Bone marrow (tissue), 2 donors: ENCODE data around the gene ACTR6.

ENCODE experiments used
- DNase-seq, 2 donors: peaks; one replicate each; lab custom pipeline; 2025; lab: John Stamatoyannopoulos, UW

The ACTR6 gene

DNA sequence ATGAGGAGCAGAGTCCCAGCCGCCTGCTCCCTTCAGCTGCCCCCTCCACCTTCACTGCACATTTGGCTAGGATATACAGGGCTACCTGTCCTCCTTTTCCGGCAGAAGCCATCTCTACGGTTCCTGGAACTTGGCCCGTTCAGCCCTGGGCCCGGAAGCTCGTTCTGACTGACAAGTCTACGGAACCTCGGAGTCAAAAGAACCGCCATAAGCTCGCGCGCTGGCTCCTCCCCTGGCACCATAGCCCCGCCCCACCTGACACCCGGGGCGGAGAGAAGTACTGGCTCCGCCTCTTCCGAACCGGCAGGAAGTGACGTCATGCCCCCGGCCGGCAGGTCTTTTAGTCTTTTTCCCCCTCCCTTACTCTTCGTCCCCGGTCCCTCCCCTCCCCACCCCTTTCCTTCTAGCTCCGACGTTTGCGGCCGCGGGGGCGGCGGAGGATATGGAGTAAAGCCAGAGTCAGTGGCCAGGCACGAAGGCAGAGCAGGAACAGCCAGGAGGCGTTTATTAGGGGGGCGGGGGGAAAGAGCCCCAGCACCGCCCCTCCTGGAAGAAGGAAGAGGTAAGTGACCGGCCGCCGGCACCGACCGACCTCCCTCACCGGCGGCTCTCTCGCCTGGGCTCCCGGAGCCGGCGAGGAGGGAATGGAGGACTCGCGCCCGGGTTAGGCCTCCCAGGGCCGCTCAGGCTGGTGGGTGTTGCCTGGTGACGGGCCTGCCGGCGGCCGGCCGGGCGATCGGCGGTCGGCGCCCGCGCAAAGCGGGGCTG lies 66.4 kb downstream of the ACTR6 start, which contains the start of the genes DEPDC4 and SCYL2:
Gene DEPDC4 (minus strand): TSS at position 245 of the 768 bp plus-strand sequence. CDS start 3 bp downstream, at position 242.
Gene SCYL2 (plus strand): TSS at position 343 of the 768 bp plus-strand sequence. CDS start 15,794 bp downstream, outside the sequence.
- peak; percentile 92 to 94 for DNase-seq

DNA sequence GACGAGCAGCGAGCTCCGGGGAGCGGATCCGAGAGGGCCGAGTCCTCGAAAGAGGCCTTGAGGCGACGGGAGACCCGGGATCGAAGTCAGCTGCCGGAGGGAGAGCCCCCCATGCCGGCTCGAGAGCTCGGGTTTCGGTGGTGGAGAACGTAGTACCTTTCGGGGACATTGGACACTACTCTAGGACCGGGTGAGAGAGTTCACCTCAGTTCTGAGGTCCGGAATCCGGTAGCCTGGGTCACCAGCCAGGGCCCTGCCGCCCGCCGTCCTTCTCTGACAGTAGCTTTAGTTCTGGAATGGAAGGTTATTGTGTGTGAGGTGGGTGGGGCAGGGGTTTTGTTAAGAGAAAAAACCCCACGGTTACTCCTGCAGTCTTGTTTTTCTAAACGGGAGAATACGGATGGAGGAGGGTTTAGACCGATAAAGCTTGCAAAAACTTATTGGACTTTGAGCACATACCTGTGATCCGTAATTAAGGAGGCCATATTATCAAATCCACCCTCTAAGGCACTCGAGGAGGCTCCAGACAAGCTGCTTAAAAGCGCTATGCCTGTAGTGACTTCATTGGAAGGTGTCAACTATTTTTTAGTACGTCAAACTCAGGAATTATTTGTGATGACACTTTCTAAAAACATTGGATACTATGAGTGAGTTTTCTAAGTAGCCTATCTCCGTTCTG lies 67.1 kb downstream of the ACTR6 start:
- DNase-seq, result peak in 1 of 2 donors; percentile 55

DNA sequence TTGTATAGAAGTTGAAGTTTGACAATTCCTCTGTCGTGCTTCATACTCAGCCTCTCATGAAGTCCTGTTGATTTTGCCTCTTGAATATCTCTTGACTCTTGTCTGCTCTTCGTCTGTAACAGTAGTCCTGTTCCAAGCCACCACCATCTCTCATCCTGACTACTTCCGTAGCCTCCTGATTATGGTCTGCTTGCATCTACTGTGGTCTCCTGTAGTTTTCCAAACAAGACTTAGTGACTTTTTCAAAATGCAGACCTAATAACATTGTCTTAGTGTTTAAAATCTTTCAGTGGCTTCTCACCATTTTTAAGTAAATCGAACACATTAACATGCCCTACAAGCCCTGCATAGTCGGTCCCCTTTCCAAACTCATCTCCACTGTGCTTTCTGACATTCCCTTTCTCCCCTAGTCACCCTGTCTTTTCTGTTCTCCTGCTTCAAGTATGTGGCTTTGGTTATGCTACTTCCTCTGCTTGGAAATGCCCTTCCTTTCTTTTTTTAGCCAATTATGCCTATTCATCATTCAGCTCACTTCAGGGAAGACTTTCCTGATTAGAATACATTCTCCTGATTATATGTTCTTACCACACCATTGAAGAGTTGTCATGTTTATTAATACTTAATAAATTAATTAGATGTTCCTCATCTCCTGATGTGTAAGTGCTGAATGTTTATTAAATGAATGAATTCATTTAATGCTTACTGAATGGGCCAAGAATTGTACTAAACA lies 68.4 kb downstream of the ACTR6 start:
- DNase-seq, result peak in 1 of 2 donors; percentile 3

DNA sequence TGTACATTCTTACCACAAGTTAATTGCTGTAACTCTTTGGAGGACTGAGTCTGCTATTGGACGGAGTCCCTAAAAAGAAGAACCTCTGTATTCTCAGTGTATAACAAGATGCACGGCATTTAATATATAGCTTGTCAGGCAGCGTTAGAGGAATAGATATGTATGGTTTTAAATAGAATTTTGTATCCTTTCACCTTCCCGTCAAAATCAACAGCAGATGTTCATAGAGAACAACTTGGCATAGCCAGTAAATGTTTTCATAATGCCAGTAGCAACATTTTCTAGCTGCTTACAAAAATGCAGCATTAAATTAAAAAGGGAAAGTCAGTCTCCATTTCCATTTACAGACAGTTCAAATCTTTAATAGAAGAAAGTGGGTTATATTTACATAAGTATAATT lies 73.2 kb downstream of the ACTR6 start:
- no peak for DNase-seq
